Stimulated activated CD4-positive, alpha-beta T cell treated with anti-CD3 and anti-CD28 coated beads, Interleukin-2, amount 100 ng/mL, for 48 hours (primary cell): ENCODE results near the gene ANKMY1.

Experiments
- DNase-seq, 2 donors: peaks; one replicate each; pipeline ENCODE4 v3.0.0-alpha.2; 2020

The ANKMY1 gene

DNA sequence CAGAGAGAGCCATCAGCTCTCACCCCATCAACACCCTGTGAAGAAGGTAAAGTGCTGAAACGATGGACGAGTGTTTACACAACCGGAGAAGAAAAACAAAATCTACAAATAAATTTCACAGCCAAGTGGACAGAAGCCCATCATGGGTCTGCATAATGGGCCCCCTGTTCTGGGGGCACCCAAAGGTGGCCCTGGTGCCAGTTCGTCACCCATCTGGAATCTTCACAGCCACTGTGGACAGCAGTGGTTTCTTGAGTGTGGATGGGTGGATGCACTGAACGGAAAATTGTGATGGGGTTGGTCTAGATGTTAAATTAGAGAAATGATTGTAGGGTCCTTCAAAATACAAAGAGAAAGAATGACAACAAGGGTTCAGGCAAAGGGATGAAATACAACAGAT is 38.8 kb downstream of the ANKMY1 start:
- DNase-seq = no peak

DNA sequence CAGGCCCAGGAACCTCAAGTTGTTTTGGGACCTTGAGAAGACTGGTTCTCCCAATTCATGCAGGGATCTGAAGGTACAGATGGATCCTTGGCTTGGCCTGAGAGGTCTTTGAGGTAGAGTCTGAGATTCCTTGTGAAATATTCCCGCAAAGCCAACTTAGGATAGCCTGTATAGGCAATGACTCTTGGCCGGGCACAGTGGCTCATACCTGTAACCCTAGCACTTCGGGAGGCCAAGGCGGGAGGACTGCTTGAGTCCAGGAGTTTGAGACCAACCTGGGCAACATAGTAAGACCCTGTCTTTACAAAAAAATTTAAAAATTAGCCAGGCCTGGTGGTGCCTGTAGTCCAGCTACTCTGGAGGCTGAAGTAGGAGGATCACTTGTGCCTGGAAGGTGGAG is 40.4 kb downstream of the ANKMY1 start:
- no peak for DNase-seq

DNA sequence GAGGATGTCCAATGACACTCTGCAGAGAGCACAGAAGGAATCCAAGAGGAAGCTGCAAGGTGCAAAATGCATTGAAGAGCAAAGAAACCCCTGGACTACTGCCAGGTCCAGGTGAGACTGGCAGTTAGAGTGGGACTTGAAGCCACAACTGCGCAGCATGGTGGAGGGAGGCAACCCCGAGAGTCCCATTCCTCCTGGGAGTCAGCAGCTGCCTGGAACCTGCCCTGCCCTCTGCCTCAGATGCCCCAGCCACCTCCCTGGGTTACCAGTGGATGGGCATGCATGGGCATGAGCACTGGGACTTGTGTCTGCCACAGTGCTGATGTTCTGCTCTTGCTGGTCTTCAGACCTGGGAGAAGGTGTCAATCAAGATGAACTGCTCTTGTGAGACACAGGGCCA is 43.2 kb downstream of the ANKMY1 start:
- no peak for DNase-seq

DNA sequence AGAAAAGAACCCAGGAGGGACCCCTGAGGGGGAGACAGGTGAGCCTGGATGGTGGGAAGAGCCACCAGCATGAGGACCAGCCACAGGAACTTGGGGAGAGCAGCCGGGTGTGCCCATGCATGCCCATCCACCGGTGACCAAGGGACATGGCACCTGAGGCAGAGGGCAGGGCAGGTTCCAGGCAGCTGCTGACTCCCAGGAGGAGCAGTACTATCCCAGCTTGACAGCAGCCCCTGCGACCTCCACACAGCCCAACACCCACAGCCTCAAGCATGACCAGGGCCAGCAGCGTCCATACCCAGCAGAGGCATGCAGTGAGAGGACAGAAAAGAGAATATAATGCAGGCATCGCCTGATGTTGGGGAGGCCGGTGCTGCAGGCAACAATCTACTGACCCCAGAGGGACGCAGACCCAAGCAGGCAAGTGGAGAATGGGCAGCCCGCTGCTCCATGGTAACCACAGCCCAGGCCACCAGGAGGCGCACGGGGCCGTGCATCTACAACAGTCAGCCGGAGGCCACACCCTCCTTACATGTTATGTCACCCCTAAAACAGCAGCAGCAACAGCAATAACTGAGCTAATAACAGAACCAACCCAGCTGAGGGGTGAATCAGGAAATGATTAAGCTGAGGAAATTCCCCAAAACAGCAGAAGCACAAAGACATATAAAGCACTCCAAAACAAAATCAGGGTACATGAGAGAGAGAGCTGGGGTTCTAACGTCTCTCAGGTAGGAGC is 44.1 kb downstream of the ANKMY1 start:
- peak; percentile 76 to 81 for DNase-seq

DNA sequence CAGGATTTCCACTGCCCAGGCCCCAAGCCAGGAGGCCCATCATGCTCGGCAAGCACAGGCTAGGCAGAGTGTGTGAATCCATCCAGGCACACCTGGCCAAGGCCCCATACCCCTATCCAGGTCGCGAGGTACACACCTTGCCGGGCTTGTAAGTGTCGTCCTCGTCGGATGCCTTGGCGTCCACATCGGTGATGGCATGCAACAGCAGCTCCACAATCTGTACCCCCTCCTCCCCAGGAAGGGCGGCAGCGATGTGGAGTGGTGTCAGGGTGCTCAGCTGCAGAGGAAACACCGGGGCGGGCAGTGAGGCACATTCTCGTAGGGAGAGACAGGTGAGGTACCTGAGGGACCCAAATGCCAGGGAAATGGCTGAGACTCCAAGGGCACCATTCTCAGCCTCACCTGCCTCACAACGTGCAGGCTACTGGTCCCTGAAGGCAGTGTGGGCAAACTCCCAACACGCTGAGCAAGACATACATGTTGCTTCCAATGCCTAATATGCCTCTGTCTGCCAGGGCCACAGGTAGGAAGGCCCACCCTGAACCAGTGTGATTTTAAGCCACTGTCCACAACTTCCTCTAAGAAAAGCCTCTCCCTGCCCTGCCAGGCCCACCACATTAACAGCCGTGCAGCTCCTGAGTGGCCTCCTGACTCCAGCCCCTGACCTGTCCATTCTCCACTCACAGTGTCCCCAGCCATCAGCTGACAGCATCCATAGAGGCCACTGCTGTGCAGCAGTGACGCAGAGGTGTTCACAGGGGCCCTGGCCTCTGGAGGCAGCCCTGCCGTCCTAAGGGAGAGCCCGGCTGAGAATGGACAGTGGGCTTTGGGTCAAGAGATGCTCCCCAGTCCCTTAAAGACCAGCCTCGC is 44.9 kb downstream of the ANKMY1 start:
- DNase-seq = no peak

DNA sequence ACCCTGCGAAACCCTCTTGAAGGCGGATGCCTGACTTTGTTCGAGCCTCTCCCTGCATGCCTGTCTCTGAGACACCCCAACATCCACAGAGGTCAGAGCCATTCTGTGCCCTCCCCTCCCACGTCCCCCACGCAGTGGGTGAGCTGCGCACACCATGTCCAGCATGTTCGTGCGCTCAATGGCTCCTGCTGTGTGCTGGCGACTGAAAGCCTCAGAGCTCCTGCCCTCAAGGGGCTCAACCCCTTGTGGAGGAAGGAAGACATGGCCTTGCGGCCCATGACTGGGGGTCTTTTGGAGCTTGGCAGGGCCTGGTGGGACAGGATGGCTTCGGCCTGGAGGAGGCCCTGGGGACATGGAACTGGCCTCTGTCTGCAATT is 45.7 kb downstream of the ANKMY1 start:
- no peak for DNase-seq

DNA sequence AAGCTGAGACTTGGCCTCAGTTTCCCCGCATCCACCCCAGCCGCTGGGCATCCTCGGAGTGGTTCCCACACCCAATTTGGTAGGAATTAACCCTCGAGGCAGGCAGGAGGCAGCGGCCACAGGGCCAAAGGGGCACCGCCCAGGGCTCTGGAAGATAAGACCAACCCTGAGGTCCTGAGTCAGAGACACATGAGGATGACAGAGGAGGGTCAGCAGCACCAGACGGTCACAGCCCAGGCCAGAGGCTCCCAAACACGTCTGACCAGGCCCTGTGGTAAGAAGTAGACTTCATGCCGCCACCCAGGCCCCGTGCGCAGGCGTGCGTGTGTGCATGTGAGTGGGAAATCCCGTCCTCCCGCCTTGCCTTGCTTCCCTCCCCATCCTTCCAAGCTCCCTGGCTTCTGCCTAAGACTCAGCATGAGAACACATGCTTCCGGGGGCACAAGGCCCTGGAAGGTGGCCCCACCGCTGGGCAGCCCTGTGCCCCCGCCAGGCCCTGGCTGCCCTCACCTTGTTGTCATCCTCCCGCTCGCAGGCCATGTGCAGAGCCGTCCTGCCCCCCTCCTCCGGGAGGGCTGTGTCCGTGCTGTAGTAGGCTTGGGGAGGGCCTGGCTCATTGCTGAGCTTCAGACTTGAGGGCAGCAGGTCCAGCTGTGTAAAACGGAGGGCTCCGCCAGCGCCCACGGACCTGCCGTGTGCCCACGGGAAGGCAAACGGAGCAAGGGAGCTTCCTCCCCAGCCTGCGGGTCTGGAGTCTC is 46.3 kb downstream of the ANKMY1 start:
- DNase-seq = no peak

DNA sequence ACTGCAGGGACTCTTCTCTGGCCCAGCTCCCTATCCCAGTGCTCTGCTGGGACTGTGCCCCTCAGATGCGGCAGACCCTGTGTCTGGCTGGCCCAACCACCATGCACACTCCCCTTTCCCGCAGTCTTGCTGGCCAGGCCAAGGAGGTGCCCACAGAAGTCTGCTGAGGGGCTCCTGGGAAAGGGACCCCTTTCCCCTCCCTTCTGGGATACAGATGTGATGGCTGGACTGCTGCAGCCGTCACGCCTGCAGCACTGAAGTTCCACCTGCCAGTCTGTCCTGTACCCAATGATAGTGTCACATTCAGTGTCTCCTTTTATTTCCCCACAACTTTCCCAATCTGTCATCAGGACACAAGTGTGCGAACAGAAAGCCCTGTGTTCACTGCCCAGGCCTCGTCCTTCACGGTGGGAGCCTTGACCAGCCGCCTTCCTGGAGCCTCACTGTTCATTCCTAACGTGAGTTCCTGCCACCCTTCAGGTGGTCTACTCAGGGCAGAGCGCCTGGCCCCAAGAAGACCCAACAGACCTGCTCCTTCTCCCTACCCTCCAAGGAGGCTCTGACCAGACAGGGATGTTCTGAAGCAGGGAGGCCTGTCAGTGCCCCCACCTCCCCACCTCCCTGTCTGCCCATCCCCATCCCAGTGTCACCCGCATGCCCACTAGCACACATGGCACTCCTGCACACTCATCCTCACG is 47.1 kb downstream of the ANKMY1 start:
- no peak for DNase-seq

DNA sequence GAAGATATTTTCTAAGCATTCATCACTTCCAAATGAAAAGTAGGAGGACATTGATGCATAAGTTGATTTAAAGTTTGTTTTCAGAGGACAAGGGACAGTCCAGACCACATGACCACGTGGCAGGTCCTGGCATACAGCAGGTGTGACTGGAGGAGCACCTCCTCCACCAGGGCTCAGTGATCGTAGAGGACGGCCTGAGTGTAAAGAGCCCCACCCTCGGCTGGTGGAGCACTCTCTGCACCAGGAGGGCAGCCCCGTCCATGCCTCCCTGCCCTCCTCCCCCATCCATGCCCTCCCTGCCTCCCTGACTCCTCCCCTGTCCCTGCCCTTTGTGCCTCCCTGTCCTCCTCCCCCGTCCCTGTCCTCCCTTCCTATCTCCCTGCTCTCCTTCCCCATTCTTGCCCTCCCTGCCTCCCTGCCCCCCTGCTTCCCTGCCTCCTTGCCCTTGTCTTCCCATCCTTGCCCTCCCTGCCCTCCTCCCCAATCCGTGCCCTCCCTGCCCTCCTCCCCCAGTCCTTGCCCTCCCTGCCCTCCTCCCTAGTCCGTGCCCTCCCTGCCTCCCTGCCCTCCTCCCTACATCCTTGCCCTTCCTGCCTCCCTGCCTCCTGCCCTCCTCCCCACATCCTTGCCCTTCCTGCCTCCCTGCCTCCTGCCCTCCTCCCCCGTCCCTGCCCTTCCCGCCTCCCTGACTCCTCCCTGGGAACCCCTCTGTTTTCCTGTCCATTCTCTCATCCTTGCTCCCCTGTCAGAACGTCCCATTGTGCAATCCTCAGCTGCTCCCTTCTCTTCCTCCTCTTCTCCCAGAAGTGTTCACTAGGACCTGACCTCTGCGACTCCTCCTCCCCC is 47.9 kb downstream of the ANKMY1 start:
- DNase-seq = no peak

DNA sequence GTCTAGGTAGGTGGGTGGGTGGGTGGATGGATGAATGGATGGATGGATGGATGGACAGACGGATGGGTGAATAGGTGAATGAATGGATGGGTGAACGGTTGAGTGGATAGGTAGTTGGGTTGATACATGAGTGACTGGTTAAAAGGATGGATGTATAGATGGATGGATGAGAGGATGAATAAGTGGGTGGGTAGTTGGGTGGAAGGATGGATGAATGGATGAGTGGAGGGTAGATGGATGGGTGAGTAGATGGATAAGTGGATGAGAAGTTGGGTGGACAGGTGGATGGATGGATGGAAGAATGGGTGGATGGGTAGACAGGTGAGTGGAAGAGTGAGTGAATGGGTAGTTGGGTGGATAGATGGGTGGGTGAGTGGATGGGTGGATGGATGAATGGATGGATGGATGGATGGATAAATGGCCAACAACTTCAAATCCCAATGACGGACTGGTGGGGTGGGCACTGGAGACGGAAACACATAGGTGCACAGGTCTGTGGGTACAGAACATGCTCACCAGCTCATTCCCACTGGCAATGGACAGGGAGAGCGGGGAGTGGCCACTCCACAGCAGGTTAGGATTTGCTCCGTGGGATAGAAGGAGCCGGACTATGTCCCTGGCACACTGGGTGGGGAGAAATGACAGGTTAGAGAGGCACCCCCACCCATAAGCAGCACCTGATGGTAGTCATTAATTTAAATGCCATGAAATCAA is 48.8 kb downstream of the ANKMY1 start:
- DNase-seq = no peak

DNA sequence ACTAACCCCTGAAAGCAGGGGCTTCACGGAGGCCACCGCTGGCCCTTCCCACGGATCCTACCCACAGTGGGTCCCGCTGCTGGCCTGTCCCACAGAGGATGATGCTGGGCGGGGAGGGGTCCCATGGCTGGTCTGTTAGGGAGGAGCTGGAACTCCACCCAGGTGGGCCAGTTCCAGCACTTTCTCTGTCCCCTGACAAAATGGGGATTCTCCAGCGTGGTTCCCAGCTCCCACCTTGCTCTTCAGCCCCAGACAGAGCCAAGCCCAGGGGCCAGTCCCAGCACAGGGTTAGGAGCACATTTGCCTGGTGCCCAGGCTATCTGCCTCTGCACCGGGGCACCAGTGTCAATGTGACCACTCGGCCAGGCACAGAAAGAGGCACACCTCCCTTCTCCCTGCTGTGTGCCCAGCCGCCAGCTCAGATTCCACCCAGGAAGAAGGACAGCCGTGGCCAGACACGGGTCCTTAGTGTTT is 50.0 kb downstream of the ANKMY1 start:
- DNase-seq = no peak

DNA sequence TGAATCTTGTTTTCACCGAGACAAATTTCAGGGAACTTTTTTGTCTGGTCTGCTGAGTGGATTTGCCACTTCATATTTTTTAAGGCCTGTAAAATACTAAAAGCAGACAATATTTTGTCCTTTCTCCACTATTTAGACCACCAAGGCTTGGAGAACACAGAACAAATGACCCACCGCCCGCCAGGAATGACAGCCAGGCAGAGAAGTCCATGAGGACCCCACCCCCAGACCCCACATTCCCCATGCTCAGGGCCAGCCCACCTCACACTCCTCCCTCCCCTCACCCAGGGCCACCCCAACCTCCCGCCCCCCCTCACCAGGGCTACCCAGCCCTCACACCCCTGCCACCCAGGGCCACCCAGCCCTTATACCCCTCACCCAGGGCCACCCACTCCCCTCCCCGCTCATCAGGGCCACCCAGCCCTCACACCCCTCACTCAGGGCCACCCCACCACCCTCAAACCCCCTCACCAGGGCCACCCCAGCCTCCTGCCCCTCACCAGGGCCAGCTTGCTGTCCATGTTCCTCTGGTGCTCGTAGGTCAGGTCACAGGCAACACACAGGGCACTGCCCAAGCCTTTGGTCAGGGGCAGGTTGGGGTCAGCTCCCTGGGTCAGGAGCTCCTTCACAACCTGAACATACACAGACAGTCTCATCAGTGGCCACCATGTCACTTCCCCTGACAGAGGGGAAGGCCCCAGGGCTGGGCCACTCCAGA is 50.6 kb downstream of the ANKMY1 start:
- DNase-seq = no peak

DNA sequence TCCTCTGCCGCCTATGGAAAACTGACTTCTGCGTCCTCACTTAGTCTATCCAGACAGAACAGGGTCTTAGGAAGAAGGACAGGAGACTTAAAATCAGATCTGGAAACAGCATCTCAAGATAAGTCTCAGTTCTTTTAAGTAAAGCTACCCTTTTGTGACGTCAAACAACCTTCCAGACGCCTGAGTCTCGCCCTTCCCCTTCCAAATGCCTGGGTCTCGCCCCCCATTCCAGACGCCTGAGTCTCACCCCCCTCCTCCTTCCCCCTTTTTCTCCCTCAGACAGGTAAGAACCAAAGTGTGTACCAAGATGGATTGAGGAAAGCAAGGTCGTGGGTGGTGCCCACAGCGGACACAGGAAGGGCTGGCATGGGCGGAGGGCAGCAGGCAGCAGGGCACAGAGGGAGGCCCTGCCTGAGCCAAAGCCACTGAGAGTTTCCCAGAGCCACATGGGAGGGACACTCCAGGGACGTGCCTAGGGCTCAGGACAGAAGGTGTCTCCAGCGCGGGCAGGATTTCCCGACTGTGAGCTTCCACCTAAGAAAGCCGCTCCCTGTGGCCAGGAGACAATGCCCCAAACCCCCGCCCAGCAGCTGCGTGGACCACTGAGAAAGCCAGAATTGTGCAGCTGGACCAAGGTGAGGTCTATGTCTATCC is 51.3 kb downstream of the ANKMY1 start:
- DNase-seq = no peak

DNA sequence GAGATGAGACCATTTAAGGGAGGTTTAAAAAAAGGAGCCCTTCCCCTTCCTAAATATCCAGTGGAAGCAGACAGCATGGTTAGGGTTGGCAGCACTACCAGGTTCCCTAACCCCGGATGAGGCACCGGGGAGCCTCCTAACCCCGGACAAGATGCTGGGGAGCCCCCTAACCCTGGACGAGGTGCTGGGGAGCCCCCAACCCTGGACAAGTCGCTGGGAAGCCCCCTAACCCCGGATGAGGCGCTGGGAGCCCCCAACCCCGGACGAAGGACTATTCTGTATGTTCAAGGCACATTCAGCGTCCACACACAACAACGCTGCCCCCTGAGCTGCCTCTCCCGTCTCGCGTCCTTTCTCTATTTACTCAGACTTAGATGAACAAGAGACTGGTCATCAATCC is 51.9 kb downstream of the ANKMY1 start:
- no peak for DNase-seq

DNA sequence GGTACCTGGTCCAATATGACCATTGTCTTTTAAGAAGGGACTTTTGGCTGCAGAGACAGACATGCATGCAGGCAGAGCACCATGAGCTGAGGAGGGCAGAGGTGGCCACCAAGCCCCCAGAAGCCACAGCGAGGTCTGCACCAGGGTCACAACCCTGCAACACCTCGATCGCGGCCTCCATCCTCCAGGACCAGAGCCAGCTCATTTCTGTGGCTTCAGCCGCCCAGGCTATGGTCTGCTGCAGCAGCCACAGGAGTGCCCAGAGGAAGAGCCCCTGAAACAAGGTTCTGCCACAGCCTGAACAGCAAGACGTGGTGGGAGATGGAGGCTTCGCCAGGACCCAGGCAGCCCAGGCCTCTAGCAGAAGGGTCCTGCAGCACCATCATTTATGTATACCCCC is 53.9 kb downstream of the ANKMY1 start:
- no peak for DNase-seq

DNA sequence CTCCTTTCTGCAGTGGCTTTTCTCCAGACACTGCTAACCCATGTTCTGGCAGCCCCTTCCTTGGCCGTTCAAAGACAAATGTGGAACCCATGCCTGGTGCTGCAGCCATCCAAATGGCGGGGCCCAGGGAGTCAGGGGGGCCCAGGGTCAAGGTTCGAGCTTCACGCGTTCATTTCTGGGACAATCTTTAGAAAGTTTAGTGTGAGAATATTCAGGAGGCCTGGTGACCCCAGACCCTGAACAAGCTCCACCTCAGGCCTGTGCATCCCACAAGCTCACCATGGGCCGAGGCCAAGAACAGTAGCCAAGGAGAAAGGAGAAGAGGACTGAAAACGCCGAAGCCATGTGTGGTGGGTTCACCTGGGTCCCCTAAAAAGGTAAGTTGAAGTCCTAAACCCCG is 54.4 kb downstream of the ANKMY1 start:
- no peak for DNase-seq

DNA sequence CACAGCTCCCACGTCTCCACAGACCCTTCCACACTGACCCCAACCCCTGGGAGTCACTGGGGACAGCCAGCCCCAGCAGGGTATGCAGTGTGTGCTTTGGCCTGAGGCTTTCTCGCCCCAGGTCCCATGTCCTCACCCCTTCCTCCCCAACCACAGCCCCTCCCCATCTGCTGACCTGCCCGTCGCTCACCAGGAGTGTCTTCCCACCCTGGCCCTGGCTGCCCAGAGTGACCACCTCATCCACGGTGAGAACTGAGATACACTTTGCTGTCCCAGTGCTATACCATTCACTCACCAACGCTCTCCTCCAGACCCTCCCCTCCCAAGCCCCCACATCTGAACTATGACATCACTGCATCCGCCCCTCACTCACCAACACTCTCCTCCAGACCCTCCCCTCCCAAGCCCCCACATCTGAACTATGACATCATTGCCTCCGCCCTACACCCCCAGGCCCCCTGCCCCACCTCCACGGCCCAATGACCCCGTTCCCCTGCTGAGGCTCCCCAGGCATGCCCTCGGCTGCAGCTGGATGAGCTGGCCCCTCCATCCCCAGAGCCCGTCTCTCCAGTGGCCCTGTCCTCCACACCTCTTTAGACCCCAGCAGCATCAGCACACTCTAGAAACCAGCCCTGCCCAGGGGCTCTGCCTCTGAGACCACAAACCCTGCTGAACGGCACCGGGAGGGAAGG is 55.2 kb downstream of the ANKMY1 start:
- no peak for DNase-seq

DNA sequence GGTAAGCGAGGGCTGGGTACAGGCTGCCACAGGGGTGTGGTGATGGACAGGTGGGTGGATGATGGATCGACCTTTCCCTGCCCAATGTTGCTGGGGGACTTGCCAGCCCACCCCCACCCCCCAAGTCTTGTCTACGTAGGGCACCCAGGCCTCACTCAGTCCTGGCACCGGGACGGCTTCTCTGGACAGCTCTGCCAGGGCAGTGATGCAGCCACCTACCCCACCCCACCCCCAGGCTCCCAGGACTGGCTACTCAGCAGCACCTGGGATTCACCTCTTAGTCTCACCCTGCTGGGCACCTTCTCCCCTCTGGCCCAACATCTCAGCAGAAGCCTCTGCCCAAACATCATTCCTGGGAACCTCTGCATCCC is 55.7 kb downstream of the ANKMY1 start:
- no peak for DNase-seq

DNA sequence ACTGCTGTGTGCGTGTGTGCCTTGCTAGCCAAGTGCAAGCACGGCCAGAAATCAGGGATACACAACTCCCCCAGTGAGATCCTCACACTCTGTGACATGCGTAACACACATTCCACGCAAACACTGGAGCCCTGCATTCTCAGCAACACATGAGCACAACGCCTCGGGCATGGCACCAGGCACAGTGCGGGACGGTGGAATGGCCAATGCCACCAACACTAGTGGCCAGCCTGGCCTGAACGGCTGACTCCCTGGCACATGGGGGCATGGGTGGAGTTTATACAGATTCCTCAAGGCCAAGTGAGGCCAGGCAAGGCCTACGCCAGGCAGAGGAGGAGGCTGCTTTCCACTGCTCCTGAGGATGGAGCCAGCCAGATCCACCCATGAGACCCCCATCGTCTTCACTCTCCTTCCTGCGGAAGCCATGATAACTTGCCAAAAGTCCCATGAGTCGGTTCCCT is 56.2 kb downstream of the ANKMY1 start:
- no peak for DNase-seq
